Lung (tissue), 12 donors: Measurements from ENCODE around the gene ZNF189. TPM values are rescaled to one million over a fixed set of nuclear protein-coding genes. Genes with fewer than 3 reads are reported as not detected.
A peak's percentile ranks its signal among the peaks of the same experiment; 100 is the strongest.

Source experiments
- ATAC-seq: fragments of 200-7000 bp; cut with Tn5 transposase; one replicate; pipeline ENCODE4 v1.9.1; 2020; ENCODE audit warnings: moderate number of reproducible peaks; ENCODE audit not compliant: insufficient read depth, low FRiP score
- DNase-seq, 3 donors: peaks; one replicate each; pipeline ENCODE4 v3.0.0-alpha.2; 2013 to 2017
- H3K27ac ChIP-seq, 2 donors: one replicate each; pipeline ENCODE4 v1.5.1; 2013; ENCODE audit warnings: mild to moderate bottlenecking in 2 of 2, moderate library complexity in 2 of 2, control low read depth in 1 of 2, inconsistent platforms in 1 of 2, low read depth in 1 of 2, low read length in 1 of 2
- H3K27me3 ChIP-seq, 3 donors: one replicate each; pipeline ENCODE4 v1.5.1; 2013; ENCODE audit warnings: low read length in 2 of 3; ENCODE audit not compliant: control insufficient read depth in 3 of 3, insufficient read depth in 3 of 3
- H3K36me3 ChIP-seq, 4 donors: one replicate each; pipeline ENCODE4 v1.5.1; 2013; ENCODE audit warnings: low read length in 4 of 4, mild to moderate bottlenecking in 1 of 4, moderate library complexity in 1 of 4; ENCODE audit not compliant: control insufficient read depth in 4 of 4, insufficient read depth in 4 of 4
- H3K4me1 ChIP-seq, 5 donors: one replicate each; pipeline ENCODE4 v1.5.1; 2013; ENCODE audit warnings: low read length in 5 of 5, mild to moderate bottlenecking in 2 of 5, moderate library complexity in 1 of 5; ENCODE audit not compliant: control insufficient read depth in 5 of 5, insufficient read depth in 5 of 5
- H3K4me3 ChIP-seq: one replicate; pipeline ENCODE4 v1.5.1; 2013; ENCODE audit warnings: mild to moderate bottlenecking, control low read depth, moderate library complexity
- H3K9ac ChIP-seq, 2 donors: one replicate each; pipeline ENCODE4 v1.5.1; 2013; ENCODE audit warnings: low read length in 2 of 2, control low read depth in 1 of 2; ENCODE audit not compliant: insufficient read depth in 1 of 2
- H3K9me3 ChIP-seq, 4 donors: one replicate each; pipeline ENCODE4 v1.5.1; 2013; ENCODE audit warnings: low read length in 3 of 4, mild to moderate bottlenecking in 1 of 4, moderate library complexity in 1 of 4; ENCODE audit not compliant: control insufficient read depth in 4 of 4, insufficient read depth in 3 of 4
- CTCF ChIP-seq: IDR thresholded peaks from 2 replicates; pipeline ENCODE4 v1.5.1; 2012; ENCODE audit warnings: mild to moderate bottlenecking; ENCODE audit errors: control extremely low read depth, extremely low read depth
- WGBS, 2 donors: extraction: QIAGEN DNeasy Blood & Tissue Kit; methylation state at CpG; one replicate each; pipeline ENCODE4 v1.1.7; 2013; 5-methylcytosine and 5-hydroxymethylcytosine counted together
- polyA plus RNA-seq, 2 donors: library from polyadenylated mRNA; stranded (reverse); fragments of 200-250 nt; gene quantifications; one replicate each; pipeline ENCODE4 v1.2.1, GENCODE V29; 2013
- total RNA-seq, 2 donors: library from RNA; depleted of rRNA in 1 of 2; stranded (reverse); fragments of >200 nt in 1 of 2; gene quantifications; one replicate each; pipeline ENCODE4 v1.2.1, GENCODE V29; 2014 to 2021
- donor health status: control.
- donor health status: control.
- donor health status: Bipolar disorder and iron deficiency.
- donor health status: healthy.
- donor health status: DM: yes; HTN: yes; CAD: no.

Gene ZNF189
- total and polyA plus RNA-seq, 4 donors, result 5.9 to 34.1 (median 11.7) TPM

- Histone ChIP-seq H3K9me3 (peaks cover 0 to 2% (median 0%) of the 10 kb centered on the region in 4 donors), H3K27me3 (no peaks in the 10 kb centered on the region), H3K4me3 (no peak overlapping the region), H3K27ac (no peak overlapping the region), H3K9ac (no peak overlapping the region), H3K36me3 (peaks cover 0 to 15% (median 2%) of the 10 kb centered on the region in 4 donors), H3K4me1 (peaks cover 0 to 4% (median 0%) of the 10 kb centered on the region in 5 donors)
- WGBS, 2 donors, result 55 to 60% methylated on average over 6 of the region's 6 CpGs
- peak; percentile 75 for ATAC-seq
- TF ChIP-seq CTCF, result no peak
- peak in 2 of 3 donors; percentile 36 to 58 for DNase-seq
These were observed 10.7 kb upstream of the ZNF189 start for GRCh38 chr9:101387871-101388506.

- peak; percentile 34 for ATAC-seq
- H3K36me3 ChIP-seq, result peaks cover 0 to 15% (median 3%) of the 10 kb centered on the region in 4 donors
- peaks cover 0 to 4% (median 0%) of the 10 kb centered on the region in 5 donors for H3K4me1 ChIP-seq
- peaks cover 0 to 2% (median 0%) of the 10 kb centered on the region in 4 donors for H3K9me3 ChIP-seq
- no peaks in the 10 kb centered on the region for H3K27me3 ChIP-seq
- H3K9ac ChIP-seq, result no peak overlapping the region
- H3K27ac ChIP-seq, result no peak overlapping the region
- WGBS, 2 donors, result 80 to 94% methylated on average over 2 of the region's 2 CpGs
- H3K4me3 ChIP-seq, result no peak overlapping the region
- no peak for DNase-seq
- no peak for TF ChIP-seq CTCF
These were observed 10.1 kb upstream of the ZNF189 start for GRCh38 chr9:101388507-101388993.

GRCh38 chr9:101393135-101393534 lies 5.5 kb upstream of the ZNF189 start:
- no peak for DNase-seq
- Histone ChIP-seq H3K9ac (no peak overlapping the region), H3K27me3 (no peaks in the 10 kb centered on the region), H3K4me1 (peaks cover 0 to 7% (median 0%) of the 10 kb centered on the region in 5 donors), H3K9me3 (peaks cover 0 to 2% (median 0%) of the 10 kb centered on the region in 4 donors), H3K4me3 (no peak overlapping the region), H3K36me3 (peaks cover 0 to 14% (median 8%) of the 10 kb centered on the region in 4 donors), H3K27ac (no peak overlapping the region)
- no peak for TF ChIP-seq CTCF
- no peak for ATAC-seq
- 96 to 99% methylated on average over 3 of the region's 3 CpGs for WGBS, 2 donors
